CD4-positive, alpha-beta T cell (primary cell): ENCODE data around the gene TCF7L2. TPM values are rescaled to one million over a fixed set of nuclear protein-coding genes. Genes with fewer than 3 reads are reported as not detected.

Experiments
- ATAC-seq: fragments of 200-7000 bp; cut with Tn5 transposase; one replicate; pipeline ENCODE4 v1.10.0; 2022; ENCODE audit warnings: mild to moderate bottlenecking; ENCODE audit not compliant: poor library complexity
- CTCF ChIA-PET: fragments of 350-600 bp; sonication (Branson Sonifier 250); formaldehyde crosslinking; loops from one replicate; lab custom pipeline; 2021; ENCODE audit warnings: antibody characterized with exemption, inconsistent platforms; lab: Charles Lee
- POLR2A ChIA-PET: fragments of 350-600 bp; sonication (Branson Sonifier 250); formaldehyde crosslinking; loops from one replicate; lab custom pipeline; 2021; ENCODE audit warnings: antibody characterized with exemption, inconsistent platforms; lab: Charles Lee
- DNase-seq, 14 experiments: peaks; one replicate each; pipeline ENCODE4 v3.0.0-alpha.2; 2013 to 2020; ENCODE audit warnings: mixed read lengths in 2 of 14
- H3K27ac ChIP-seq, 2 donors: one replicate each; pipeline versions ENCODE4 v1.5.1 to v1.7.0; 2013; ENCODE audit warnings: low read length in 2 of 2, low read depth in 1 of 2, mild to moderate bottlenecking in 1 of 2
- H3K27me3 ChIP-seq, 2 experiments: 1 replicate in 1 of 2; 2 replicates in 1 of 2; pipeline versions ENCODE4 v1.6.1 to v1.7.0; 2013; ENCODE audit warnings: low read length in 2 of 2, control low read depth in 1 of 2, mild to moderate bottlenecking in 1 of 2, moderate library complexity in 1 of 2; ENCODE audit not compliant: insufficient read depth in 2 of 2, control insufficient read depth in 1 of 2
- H3K36me3 ChIP-seq: one replicate; pipeline ENCODE4 v1.6.1; 2013; ENCODE audit warnings: low read length, control low read depth; ENCODE audit not compliant: insufficient read depth
- H3K4me1 ChIP-seq: one replicate; pipeline ENCODE4 v1.6.1; 2013; ENCODE audit warnings: low read length, control low read depth; ENCODE audit not compliant: insufficient read depth
- H3K4me3 ChIP-seq: one replicate; pipeline ENCODE4 v1.5.1; 2013; ENCODE audit warnings: mild to moderate bottlenecking, low read length, moderate library complexity
- H3K9me3 ChIP-seq, 2 experiments: 1 replicate in 1 of 2; 2 replicates in 1 of 2; pipeline versions ENCODE4 v1.6.1 to v1.7.0; 2013; ENCODE audit warnings: low read length in 2 of 2, mild to moderate bottlenecking in 2 of 2, control low read depth in 1 of 2, moderate library complexity in 1 of 2; ENCODE audit not compliant: control insufficient read depth in 1 of 2, insufficient read depth in 1 of 2
- H3K27ac Mint-ChIP-seq: one replicate; pipeline ENCODE4 v1.8.0; 2020; ENCODE audit warnings: mixed read lengths
- H3K27me3 Mint-ChIP-seq: one replicate; pipeline ENCODE4 v1.8.0; 2021; ENCODE audit warnings: mixed read lengths
- H3K36me3 Mint-ChIP-seq: one replicate; pipeline ENCODE4 v1.8.0; 2021; ENCODE audit warnings: low read depth, mixed read lengths
- H3K4me1 Mint-ChIP-seq: one replicate; pipeline ENCODE4 v1.8.0; 2021; ENCODE audit warnings: low read depth, mixed read lengths
- H3K4me3 Mint-ChIP-seq: one replicate; pipeline ENCODE4 v1.8.0; 2020; ENCODE audit warnings: mild to moderate bottlenecking, mixed read lengths
- H3K9me3 Mint-ChIP-seq: one replicate; pipeline ENCODE4 v1.8.0; 2020; ENCODE audit warnings: mixed read lengths
- intact Hi-C, 2 experiments: fragments of 100-400 bp; cut with DNase I in 1 of 2; cut with micrococcal nuclease in 1 of 2; formaldehyde crosslinking; loops; one replicate each; pipeline versions ENCODE4 v1.15.1 to v1.9.0; 2023 to 2025; cut with DNase I, micrococcal nuclease
- total RNA-seq, 174 experiments: library from RNA in 2 of 174; stranded (reverse) in 2 of 174; gene quantifications; one replicate each; pipeline ENCODE4 v1.2.3 and lab custom pipeline; 2021 to 2026
- TF ChIP-seq, protein P1 (sequence below): fragments of 200-600 bp; IDR thresholded peaks from one replicate; pipeline ENCODE4 v1.8.0; 2022; ENCODE audit warnings: antibody characterized with exemption, mild to moderate bottlenecking

The TCF7L2 gene
- total RNA-seq, 2 experiments from 2014 or later, result 4.2 to 4.4 TPM

DNA sequence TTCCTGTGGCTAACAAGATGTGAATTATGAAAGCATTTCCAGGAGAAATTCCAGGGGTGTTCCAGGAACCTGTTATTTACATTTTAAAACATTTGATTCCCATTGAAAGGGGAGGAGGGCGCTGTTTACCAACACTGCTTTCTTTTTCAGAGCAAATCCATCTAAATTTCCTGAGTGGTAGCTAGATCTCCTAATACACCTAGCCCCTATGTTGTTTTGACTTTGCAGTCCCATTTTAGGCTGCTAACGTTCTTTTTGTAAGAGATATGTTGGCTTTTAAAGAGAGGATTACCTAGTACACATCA is 130.8 kb downstream of the TCF7L2 start:
- Histone ChIP-seq H3K27me3 (no peaks in the 10 kb centered on the region), H3K9me3 (no peaks in the 10 kb centered on the region), H3K36me3 (no peaks in the 10 kb centered on the region), H3K4me1 (no peaks in the 10 kb centered on the region), H3K4me3 (no peak overlapping the region), H3K27ac (no peak overlapping the region)
- H3K27ac Mint-ChIP-seq, result no peak overlapping the region
- no peaks in the 10 kb centered on the region for H3K36me3 Mint-ChIP-seq
- ChIA-PET CTCF (no interaction called here), POLR2A (no interaction called here)
- H3K27me3 Mint-ChIP-seq, result no peaks in the 10 kb centered on the region
- TF ChIP-seq, protein P1, sequence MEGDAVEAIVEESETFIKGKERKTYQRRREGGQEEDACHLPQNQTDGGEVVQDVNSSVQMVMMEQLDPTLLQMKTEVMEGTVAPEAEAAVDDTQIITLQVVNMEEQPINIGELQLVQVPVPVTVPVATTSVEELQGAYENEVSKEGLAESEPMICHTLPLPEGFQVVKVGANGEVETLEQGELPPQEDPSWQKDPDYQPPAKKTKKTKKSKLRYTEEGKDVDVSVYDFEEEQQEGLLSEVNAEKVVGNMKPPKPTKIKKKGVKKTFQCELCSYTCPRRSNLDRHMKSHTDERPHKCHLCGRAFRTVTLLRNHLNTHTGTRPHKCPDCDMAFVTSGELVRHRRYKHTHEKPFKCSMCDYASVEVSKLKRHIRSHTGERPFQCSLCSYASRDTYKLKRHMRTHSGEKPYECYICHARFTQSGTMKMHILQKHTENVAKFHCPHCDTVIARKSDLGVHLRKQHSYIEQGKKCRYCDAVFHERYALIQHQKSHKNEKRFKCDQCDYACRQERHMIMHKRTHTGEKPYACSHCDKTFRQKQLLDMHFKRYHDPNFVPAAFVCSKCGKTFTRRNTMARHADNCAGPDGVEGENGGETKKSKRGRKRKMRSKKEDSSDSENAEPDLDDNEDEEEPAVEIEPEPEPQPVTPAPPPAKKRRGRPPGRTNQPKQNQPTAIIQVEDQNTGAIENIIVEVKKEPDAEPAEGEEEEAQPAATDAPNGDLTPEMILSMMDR, result no peak
- no peak for DNase-seq
- intact Hi-C loops, result no loop called here
- H3K4me1 Mint-ChIP-seq, result no peaks in the 10 kb centered on the region
- H3K4me3 Mint-ChIP-seq, result no peak overlapping the region
- H3K9me3 Mint-ChIP-seq, result no peaks in the 10 kb centered on the region
- ATAC-seq, result no peak

DNA sequence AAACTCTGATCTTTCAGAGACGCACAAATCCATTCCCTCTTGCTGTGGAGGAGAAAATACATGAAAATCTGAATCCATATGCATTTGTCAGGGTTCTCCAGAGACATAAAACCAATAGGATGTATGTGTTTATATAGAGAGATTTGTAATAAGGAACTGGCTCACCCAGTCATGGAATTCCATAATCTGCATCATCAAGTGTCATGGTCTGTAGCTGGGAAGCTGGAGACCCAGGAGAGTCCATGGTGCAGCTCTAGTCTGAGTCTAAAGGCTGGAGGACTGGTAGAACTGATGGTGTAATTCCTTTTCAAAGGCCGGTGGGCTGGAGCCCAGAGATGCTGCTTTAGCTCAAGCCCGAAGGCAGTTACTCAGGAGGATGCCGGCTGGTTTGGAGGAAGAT is 134.0 kb downstream of the TCF7L2 start:
- H3K27me3 ChIP-seq, result no peaks in the 10 kb centered on the region
- ChIA-PET POLR2A (no interaction called here), CTCF (no interaction called here)
- H3K9me3 ChIP-seq, result no peaks in the 10 kb centered on the region
- H3K4me1 ChIP-seq, result no peaks in the 10 kb centered on the region
- DNase-seq (no peak), ATAC-seq (no peak)
- Mint-ChIP-seq H3K4me3 (no peak overlapping the region), H3K27me3 (no peaks in the 10 kb centered on the region), H3K4me1 (no peaks in the 10 kb centered on the region), H3K9me3 (no peaks in the 10 kb centered on the region), H3K27ac (no peak overlapping the region), H3K36me3 (no peaks in the 10 kb centered on the region)
- H3K36me3 ChIP-seq, result no peaks in the 10 kb centered on the region
- TF ChIP-seq, protein P1, result no peak
- intact Hi-C loops, result no loop called here
- H3K4me3 ChIP-seq, result no peak overlapping the region
- H3K27ac ChIP-seq, result no peak overlapping the region

GRCh38 chr10:113085776-113086175 is 135.7 kb downstream of the TCF7L2 start:
- POLR2A ChIA-PET, result no interaction called here
- no peak overlapping the region for H3K27ac Mint-ChIP-seq
- TF ChIP-seq, protein P1, result no peak
- Histone ChIP-seq H3K27me3 (no peaks in the 10 kb centered on the region), H3K4me3 (no peak overlapping the region), H3K27ac (no peak overlapping the region), H3K9me3 (peaks cover 0 to 4% of the 10 kb centered on the region in 2 experiments), H3K36me3 (no peaks in the 10 kb centered on the region), H3K4me1 (no peaks in the 10 kb centered on the region)
- no peak for DNase-seq
- no peaks in the 10 kb centered on the region for H3K36me3 Mint-ChIP-seq
- intact Hi-C loops, result no loop called here
- no peak overlapping the region for H3K4me3 Mint-ChIP-seq
- ATAC-seq, result no peak
- H3K9me3 Mint-ChIP-seq, result no peaks in the 10 kb centered on the region
- CTCF ChIA-PET, result no interaction called here
- H3K4me1 Mint-ChIP-seq, result no peaks in the 10 kb centered on the region
- no peaks in the 10 kb centered on the region for H3K27me3 Mint-ChIP-seq
